ENCODE data around the gene ZSCAN21. TPM values are rescaled to one million over a fixed set of nuclear protein-coding genes. Genes with fewer than 3 reads are reported as not detected.

The ZSCAN21 gene
- total and polyA plus RNA-seq, 4 donors, result 7.0 to 10.7 (median 9.1) TPM

GRCh38 chr7:100079024-100079560 is 29.5 kb downstream of the ZSCAN21 start:
- WGBS, 2 donors, result 64 to 70% methylated on average over 6 to 7 of the region's 7 CpGs
- H3K27me3 ChIP-seq (ENCODE audit: control insufficient read depth in 1 of 2, insufficient read depth in 2 of 2, low read length in 1 of 2), result no peaks in the 10 kb centered on the region
- DNase-seq (no peak), ATAC-seq (ENCODE audit: low FRiP score) (no peak)
- no peaks in the 10 kb centered on the region for H3K4me1 ChIP-seq (ENCODE audit: control insufficient read depth in 1 of 2, insufficient read depth in 2 of 2, low read length in 2 of 2)
- intact Hi-C loops (cut with DNase I), result no loop called here
- H3K4me3 ChIP-seq (ENCODE audit: low read length in 2 of 2), result no peak overlapping the region
- H3K36me3 ChIP-seq (ENCODE audit: control insufficient read depth in 1 of 2, insufficient read depth in 2 of 2, low read length in 1 of 2), result peaks cover 3 to 7% of the 10 kb centered on the region in 2 donors
- H3K9me3 ChIP-seq (ENCODE audit: control insufficient read depth, low read length), result no peaks in the 10 kb centered on the region
- no peak overlapping the region for H3K27ac ChIP-seq (ENCODE audit: low read depth in 1 of 2, low read length in 2 of 2)

GRCh38 chr7:100080907-100081534 is 31.4 kb downstream of the ZSCAN21 start:
- 1% methylated on average over 34 of the region's 34 CpGs for WGBS, 2 donors
- H3K9me3 ChIP-seq (ENCODE audit: control insufficient read depth, low read length), result no peaks in the 10 kb centered on the region
- H3K27ac ChIP-seq (ENCODE audit: low read depth in 1 of 2, low read length in 2 of 2), result peak overlapping the region in 1 of 2 donors; percentile 26
- H3K4me3 ChIP-seq (ENCODE audit: low read length in 2 of 2), result peak overlapping the region; percentile 61 to 83
- H3K27me3 ChIP-seq (ENCODE audit: control insufficient read depth in 1 of 2, insufficient read depth in 2 of 2, low read length in 1 of 2), result no peaks in the 10 kb centered on the region
- ATAC-seq (ENCODE audit: low FRiP score) (no peak), DNase-seq (no peak)
- H3K4me1 ChIP-seq (ENCODE audit: control insufficient read depth in 1 of 2, insufficient read depth in 2 of 2, low read length in 2 of 2), result no peaks in the 10 kb centered on the region
- intact Hi-C loops (cut with DNase I), result loop anchor here in 1 of 2 donors (5.0 kb wide), 1 partner anchor 89 kb away; no protein-coding TSS in a partner anchor
- peaks cover 0 to 3% of the 10 kb centered on the region in 2 donors for H3K36me3 ChIP-seq (ENCODE audit: control insufficient read depth in 1 of 2, insufficient read depth in 2 of 2, low read length in 1 of 2)

DNA sequence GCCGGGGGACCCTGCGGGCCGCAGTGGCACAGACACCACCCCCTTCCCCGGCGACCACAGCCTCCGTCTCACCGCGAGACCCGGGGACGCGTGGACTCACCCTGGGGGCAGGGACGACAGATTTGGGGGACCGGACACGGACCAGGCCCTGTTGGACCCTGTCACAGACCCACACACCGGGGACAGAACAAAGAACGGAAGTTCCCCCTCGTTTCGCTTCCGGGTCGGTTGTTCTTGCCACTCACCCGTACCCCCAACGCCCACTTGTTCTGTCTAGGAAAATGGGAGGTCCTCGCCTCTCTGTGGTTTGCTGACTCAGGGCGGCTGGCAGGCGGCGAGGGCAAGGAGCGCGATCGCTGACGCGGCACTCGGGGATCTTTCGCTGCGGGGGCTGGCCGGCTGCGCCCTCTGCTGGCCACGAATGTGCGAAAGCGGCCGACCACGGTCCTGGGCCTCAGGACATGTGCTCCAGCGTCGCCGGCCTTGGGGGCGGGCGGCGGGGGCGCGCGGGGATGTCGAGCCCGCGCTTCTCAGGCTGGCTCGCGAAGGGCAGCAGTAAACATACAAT is 32.0 kb downstream of the ZSCAN21 start, which contains the start of gene ZNF3:
TSS of gene ZNF3 (minus strand) at position 189 of the 568 bp plus-strand sequence. CDS start 4,366 bp downstream, outside the sequence.
- peak; percentile 98 for ATAC-seq (ENCODE audit: low FRiP score)
- no peaks in the 10 kb centered on the region for H3K4me1 ChIP-seq (ENCODE audit: control insufficient read depth in 1 of 2, insufficient read depth in 2 of 2, low read length in 2 of 2)
- H3K27me3 ChIP-seq (ENCODE audit: control insufficient read depth in 1 of 2, insufficient read depth in 2 of 2, low read length in 1 of 2), result no peaks in the 10 kb centered on the region
- no peaks in the 10 kb centered on the region for H3K9me3 ChIP-seq (ENCODE audit: control insufficient read depth, low read length)
- 0 to 1% methylated on average over 54 to 55 of the region's 55 CpGs for WGBS, 2 donors
- intact Hi-C loops (cut with DNase I), result loop anchor here in 1 of 2 donors (5.0 kb wide), 1 partner anchor 89 kb away; no protein-coding TSS in a partner anchor
- H3K27ac ChIP-seq (ENCODE audit: low read depth in 1 of 2, low read length in 2 of 2), result peak within 1 kb of the TSS in 1 of 2 donors; percentile 26
- H3K36me3 ChIP-seq (ENCODE audit: control insufficient read depth in 1 of 2, insufficient read depth in 2 of 2, low read length in 1 of 2), result peaks cover 0 to 3% of the 10 kb centered on the region in 2 donors
- peak within 1 kb of the TSS; percentile 61 to 83 for H3K4me3 ChIP-seq (ENCODE audit: low read length in 2 of 2)
- DNase-seq, result peak; percentile 99

DNA sequence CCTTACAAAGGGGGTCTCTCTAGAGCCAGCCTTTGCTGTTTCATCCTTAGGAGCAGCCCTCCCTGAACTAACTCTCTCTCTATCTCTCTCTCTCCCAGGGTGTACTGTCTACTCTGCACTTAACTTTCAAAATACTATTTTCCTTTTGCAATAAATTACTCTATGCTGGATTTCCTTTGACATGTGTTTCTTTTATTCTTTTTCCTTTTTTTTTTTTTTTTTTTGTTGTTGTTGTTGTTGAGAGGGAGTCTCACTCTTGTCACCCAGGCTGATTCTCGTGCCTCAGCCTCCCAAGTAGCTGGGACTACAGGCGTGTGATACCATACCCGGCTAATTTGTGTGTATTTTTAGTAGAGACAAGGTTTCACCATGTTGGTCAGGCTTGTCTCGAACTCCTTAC is 33.4 kb downstream of the ZSCAN21 start:
- 58 to 61% methylated on average over 4 of the region's 4 CpGs for WGBS, 2 donors
- DNase-seq, result no peak
- Histone ChIP-seq H3K27me3 (ENCODE audit: control insufficient read depth in 1 of 2, insufficient read depth in 2 of 2, low read length in 1 of 2) (no peaks in the 10 kb centered on the region), H3K27ac (ENCODE audit: low read depth in 1 of 2, low read length in 2 of 2) (no peak overlapping the region), H3K4me3 (ENCODE audit: low read length in 2 of 2) (no peak overlapping the region), H3K9me3 (ENCODE audit: control insufficient read depth, low read length) (no peaks in the 10 kb centered on the region), H3K36me3 (ENCODE audit: control insufficient read depth in 1 of 2, insufficient read depth in 2 of 2, low read length in 1 of 2) (no peaks in the 10 kb centered on the region), H3K4me1 (ENCODE audit: control insufficient read depth in 1 of 2, insufficient read depth in 2 of 2, low read length in 2 of 2) (no peaks in the 10 kb centered on the region)
- intact Hi-C loops (cut with DNase I), result loop anchor here in 1 of 2 donors (5.0 kb wide), 1 partner anchor 91 kb away; no protein-coding TSS in a partner anchor
- no peak for ATAC-seq (ENCODE audit: low FRiP score)

- Histone ChIP-seq H3K27me3 (ENCODE audit: control insufficient read depth in 1 of 2, insufficient read depth in 2 of 2, low read length in 1 of 2) (no peaks in the 10 kb centered on the region), H3K36me3 (ENCODE audit: control insufficient read depth in 1 of 2, insufficient read depth in 2 of 2, low read length in 1 of 2) (no peaks in the 10 kb centered on the region), H3K4me1 (ENCODE audit: control insufficient read depth in 1 of 2, insufficient read depth in 2 of 2, low read length in 2 of 2) (no peaks in the 10 kb centered on the region), H3K4me3 (ENCODE audit: low read length in 2 of 2) (no peak overlapping the region), H3K9me3 (ENCODE audit: control insufficient read depth, low read length) (no peaks in the 10 kb centered on the region), H3K27ac (ENCODE audit: low read depth in 1 of 2, low read length in 2 of 2) (no peak overlapping the region)
- intact Hi-C loops (cut with DNase I), result loop anchor here in 1 of 2 donors (5.0 kb wide), 1 partner anchor 38 kb away; the partner anchor contains the start of gene ZSCAN21
- no peak for ATAC-seq (ENCODE audit: low FRiP score)
- 62 to 66% methylated on average over 3 of the region's 3 CpGs for WGBS, 2 donors
- DNase-seq, result no peak
These were observed 35.9 kb downstream of the ZSCAN21 start for GRCh38 chr7:100085515-100085914.

DNA sequence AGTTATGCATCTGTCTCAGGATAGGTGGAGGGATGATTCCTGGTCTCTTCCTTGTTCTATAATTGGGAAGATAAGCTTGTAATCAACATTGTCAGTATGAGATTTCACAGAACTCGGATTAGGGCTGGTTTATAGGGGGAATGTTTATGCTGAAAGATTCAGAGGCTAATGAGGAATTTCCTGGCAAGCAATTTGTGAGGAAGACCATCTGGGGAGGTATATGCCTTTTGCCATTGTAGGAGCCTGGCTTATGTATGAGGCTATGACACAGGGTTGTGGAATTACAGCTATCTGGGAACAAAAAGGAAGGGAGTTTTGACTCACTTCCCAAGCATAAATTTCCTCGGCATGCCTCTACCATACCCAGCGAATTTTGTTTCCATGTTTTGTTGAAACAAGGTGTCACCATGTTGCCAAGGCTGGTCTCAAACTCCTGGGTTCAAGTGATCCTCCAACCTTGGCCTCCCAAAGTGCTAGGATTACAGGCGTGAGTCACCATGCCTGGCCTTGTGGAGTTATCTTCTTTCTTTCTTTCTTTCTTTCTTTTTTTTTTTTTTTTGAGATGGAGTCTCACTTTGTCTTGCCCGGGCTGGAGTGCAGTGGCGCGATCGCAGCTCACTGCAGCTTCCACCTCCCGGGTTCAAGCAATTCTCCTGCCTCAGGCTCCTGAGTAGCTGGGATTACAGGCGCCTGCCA is 37.6 kb downstream of the ZSCAN21 start:
- peaks cover 0 to 8% of the 10 kb centered on the region in 2 donors for H3K36me3 ChIP-seq (ENCODE audit: control insufficient read depth in 1 of 2, insufficient read depth in 2 of 2, low read length in 1 of 2)
- no peak overlapping the region for H3K27ac ChIP-seq (ENCODE audit: low read depth in 1 of 2, low read length in 2 of 2)
- H3K27me3 ChIP-seq (ENCODE audit: control insufficient read depth in 1 of 2, insufficient read depth in 2 of 2, low read length in 1 of 2), result no peaks in the 10 kb centered on the region
- intact Hi-C loops (cut with DNase I), result loop anchor here in 1 of 2 donors (5.0 kb wide), 1 partner anchor 40 kb away; the partner anchor contains the start of gene ZSCAN21
- WGBS, 2 donors, result 71 to 73% methylated on average over 10 of the region's 10 CpGs
- H3K9me3 ChIP-seq (ENCODE audit: control insufficient read depth, low read length), result no peaks in the 10 kb centered on the region
- no peak overlapping the region for H3K4me3 ChIP-seq (ENCODE audit: low read length in 2 of 2)
- no peak for DNase-seq
- no peak for ATAC-seq (ENCODE audit: low FRiP score)
- H3K4me1 ChIP-seq (ENCODE audit: control insufficient read depth in 1 of 2, insufficient read depth in 2 of 2, low read length in 2 of 2), result no peaks in the 10 kb centered on the region

- H3K4me3 ChIP-seq (ENCODE audit: low read length in 2 of 2), result peak overlapping the region in 1 of 2 donors; percentile 64
- peak overlapping the region in 1 of 2 donors; percentile 4 for H3K27ac ChIP-seq (ENCODE audit: low read depth in 1 of 2, low read length in 2 of 2)
- no peaks in the 10 kb centered on the region for H3K4me1 ChIP-seq (ENCODE audit: control insufficient read depth in 1 of 2, insufficient read depth in 2 of 2, low read length in 2 of 2)
- DNase-seq (no peak), ATAC-seq (ENCODE audit: low FRiP score) (no peak)
- H3K27me3 ChIP-seq (ENCODE audit: control insufficient read depth in 1 of 2, insufficient read depth in 2 of 2, low read length in 1 of 2), result no peaks in the 10 kb centered on the region
- WGBS, 2 donors, result 68 to 72% methylated on average over 11 of the region's 11 CpGs
- H3K36me3 ChIP-seq (ENCODE audit: control insufficient read depth in 1 of 2, insufficient read depth in 2 of 2, low read length in 1 of 2), result peaks cover 0 to 8% of the 10 kb centered on the region in 2 donors
- H3K9me3 ChIP-seq (ENCODE audit: control insufficient read depth, low read length), result no peaks in the 10 kb centered on the region
- intact Hi-C loops (cut with DNase I), result loop anchor here in 1 of 2 donors (5.0 kb wide), 1 partner anchor 41 kb away; the partner anchor contains the start of gene ZSCAN21
These were observed 38.6 kb downstream of the ZSCAN21 start for GRCh38 chr7:100088095-100088620.

Data from aorta (tissue), 5 donors.